ENCODE measurements around the gene TRIM33. TPM values are rescaled to one million over a fixed set of nuclear protein-coding genes. Genes with fewer than 3 reads are reported as not detected.
A peak's percentile ranks its signal among the peaks of the same experiment; 100 is the strongest.

The TRIM33 gene
- total RNA-seq, 2 donors from 2014 or later = 15.7 to 17.9 TPM

GRCh38 chr1:114349891-114350605, 161.0 kb downstream of the TRIM33 start:
- no peaks in the 10 kb centered on the region for H3K27me3 ChIP-seq
- H3K4me1 ChIP-seq = peaks cover 0 to 22% of the 10 kb centered on the region in 2 donors
- no peaks in the 10 kb centered on the region for H3K9me3 ChIP-seq
- TF ChIP-seq, protein P1, sequence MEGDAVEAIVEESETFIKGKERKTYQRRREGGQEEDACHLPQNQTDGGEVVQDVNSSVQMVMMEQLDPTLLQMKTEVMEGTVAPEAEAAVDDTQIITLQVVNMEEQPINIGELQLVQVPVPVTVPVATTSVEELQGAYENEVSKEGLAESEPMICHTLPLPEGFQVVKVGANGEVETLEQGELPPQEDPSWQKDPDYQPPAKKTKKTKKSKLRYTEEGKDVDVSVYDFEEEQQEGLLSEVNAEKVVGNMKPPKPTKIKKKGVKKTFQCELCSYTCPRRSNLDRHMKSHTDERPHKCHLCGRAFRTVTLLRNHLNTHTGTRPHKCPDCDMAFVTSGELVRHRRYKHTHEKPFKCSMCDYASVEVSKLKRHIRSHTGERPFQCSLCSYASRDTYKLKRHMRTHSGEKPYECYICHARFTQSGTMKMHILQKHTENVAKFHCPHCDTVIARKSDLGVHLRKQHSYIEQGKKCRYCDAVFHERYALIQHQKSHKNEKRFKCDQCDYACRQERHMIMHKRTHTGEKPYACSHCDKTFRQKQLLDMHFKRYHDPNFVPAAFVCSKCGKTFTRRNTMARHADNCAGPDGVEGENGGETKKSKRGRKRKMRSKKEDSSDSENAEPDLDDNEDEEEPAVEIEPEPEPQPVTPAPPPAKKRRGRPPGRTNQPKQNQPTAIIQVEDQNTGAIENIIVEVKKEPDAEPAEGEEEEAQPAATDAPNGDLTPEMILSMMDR (IDR thresholded peaks at IDR 0.05) = no peak
- DNase-seq (ENCODE audit: low spot score) = no peak
- no peak overlapping the region for H3K27ac ChIP-seq
- no peaks in the 10 kb centered on the region for H3K36me3 ChIP-seq
- H3K4me3 ChIP-seq = no peak overlapping the region

DNA sequence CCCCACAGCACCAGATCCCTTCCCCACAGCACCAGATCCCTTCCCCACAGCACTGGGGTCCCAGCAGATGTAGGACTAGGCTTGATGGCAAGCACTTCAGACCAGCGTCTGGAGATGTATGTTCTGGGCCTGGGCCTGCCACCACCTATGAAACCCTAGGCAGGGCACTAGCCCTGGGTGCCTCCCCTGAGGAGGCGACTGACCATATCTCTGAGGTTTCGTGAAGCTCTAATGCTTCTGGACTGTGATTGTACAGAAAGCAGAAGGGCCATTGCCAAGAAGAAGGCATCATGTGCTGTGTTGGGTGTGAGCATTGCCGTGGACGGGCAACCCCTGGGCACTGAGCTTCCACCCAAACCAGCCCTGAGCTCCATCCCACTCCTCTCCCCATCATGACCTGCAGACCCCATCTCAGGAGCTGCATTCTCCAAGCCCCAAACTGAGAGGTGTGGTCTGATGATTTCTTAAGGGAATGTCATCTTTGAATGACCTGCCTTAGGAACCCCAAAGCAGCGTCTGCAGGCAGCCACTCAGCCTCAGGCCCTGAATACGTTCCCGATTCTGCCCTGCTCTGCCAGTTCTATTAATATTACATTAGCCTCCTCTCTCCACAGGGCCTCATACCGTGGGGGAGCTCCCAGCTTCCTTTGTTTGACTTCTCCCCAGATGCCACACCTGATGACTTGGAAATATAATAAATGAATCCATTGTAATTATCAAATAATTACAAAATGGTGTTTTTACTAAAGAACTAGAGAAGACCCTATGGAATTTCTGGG, 163.4 kb downstream of the TRIM33 start:
- no peak overlapping the region for H3K27ac ChIP-seq
- no peak overlapping the region for H3K4me3 ChIP-seq
- H3K27me3 ChIP-seq = no peaks in the 10 kb centered on the region
- no peak for DNase-seq (ENCODE audit: low spot score)
- peaks cover 0 to 12% of the 10 kb centered on the region in 2 donors for H3K4me1 ChIP-seq
- no peaks in the 10 kb centered on the region for H3K9me3 ChIP-seq
- no peaks in the 10 kb centered on the region for H3K36me3 ChIP-seq
- TF ChIP-seq, protein P1 (IDR thresholded peaks at IDR 0.05) = no peak

DNA sequence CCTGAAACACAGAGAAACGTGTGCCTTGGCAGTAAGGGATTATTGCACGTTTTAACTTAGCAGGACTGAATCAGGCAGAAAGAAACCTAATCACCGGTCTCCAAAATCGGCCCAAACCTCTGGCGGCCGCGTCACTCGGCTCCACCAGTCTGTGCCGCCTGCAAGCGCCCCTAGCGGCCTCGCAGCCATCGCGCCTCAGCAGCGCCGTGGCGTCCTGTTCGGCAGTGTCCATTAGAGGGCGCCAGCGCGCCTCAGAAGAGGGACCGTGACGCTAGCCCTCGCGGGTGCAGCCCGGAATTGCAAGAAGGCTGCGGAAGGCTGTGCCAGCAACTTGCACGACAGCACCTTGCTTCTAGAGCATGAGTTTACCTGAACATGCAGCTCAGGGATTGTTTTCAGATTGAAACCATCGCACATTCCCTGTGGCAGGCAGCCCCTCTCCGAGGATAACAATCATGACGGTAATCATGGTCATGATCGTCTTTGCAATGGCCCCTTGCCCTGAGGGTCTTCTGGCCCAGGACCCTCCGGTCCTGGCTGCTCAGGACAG, 164.4 kb downstream of the TRIM33 start:
- no peaks in the 10 kb centered on the region for H3K27me3 ChIP-seq
- H3K4me3 ChIP-seq = peak overlapping the region; percentile 40 to 66
- peaks cover 0 to 11% of the 10 kb centered on the region in 2 donors for H3K4me1 ChIP-seq
- H3K27ac ChIP-seq = peak overlapping the region; percentile 71 to 82
- no peaks in the 10 kb centered on the region for H3K9me3 ChIP-seq
- TF ChIP-seq, protein P1 (IDR thresholded peaks at IDR 0.05) = peak; percentile 100
- no peaks in the 10 kb centered on the region for H3K36me3 ChIP-seq
- peak; percentile 95 for DNase-seq (ENCODE audit: low spot score)

GRCh38 chr1:114345930-114346479, 165.0 kb downstream of the TRIM33 start:
- Histone ChIP-seq H3K27ac (peak overlapping the region; percentile 71 to 82), H3K36me3 (no peaks in the 10 kb centered on the region), H3K9me3 (no peaks in the 10 kb centered on the region), H3K4me3 (peak overlapping the region; percentile 40 to 66), H3K27me3 (no peaks in the 10 kb centered on the region), H3K4me1 (peaks cover 0 to 11% of the 10 kb centered on the region in 2 donors)
- TF ChIP-seq, protein P1 (IDR thresholded peaks at IDR 0.05) = no peak
- no peak for DNase-seq (ENCODE audit: low spot score)

DNA sequence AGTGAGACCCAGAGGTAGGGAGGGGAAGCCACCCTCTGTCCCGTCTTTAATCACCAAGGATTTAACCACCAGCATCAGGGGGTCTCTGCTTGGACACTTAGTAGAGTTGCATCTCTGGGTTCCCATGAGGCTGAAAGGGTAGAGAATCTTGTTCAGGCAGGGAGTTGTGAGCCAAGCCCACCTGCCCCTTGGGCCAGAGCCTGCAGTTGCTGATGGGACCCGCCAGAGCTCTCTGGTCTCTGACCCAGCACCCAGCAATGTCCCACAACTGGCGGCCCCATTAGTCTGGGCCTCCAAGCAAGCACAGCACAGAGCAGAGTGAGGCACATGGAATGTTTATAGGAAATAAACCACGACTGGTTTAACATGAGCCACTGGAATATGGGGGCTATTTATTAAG, 166.3 kb downstream of the TRIM33 start:
- H3K9me3 ChIP-seq = no peaks in the 10 kb centered on the region
- H3K4me3 ChIP-seq = no peak overlapping the region
- no peaks in the 10 kb centered on the region for H3K27me3 ChIP-seq
- peaks cover 0 to 11% of the 10 kb centered on the region in 2 donors for H3K4me1 ChIP-seq
- no peak for DNase-seq (ENCODE audit: low spot score)
- no peak overlapping the region for H3K27ac ChIP-seq
- no peaks in the 10 kb centered on the region for H3K36me3 ChIP-seq
- TF ChIP-seq, protein P1 (IDR thresholded peaks at IDR 0.05) = no peak

Other genes with a start within 250 kb of the TRIM33 start
- 10 to 100 TPM; 28.9 to 30.9 TPM for gene BCAS2, start 70.4 kb upstream of the TRIM33 start, total RNA-seq
- gene DENND2C, start 158.8 kb upstream of the TRIM33 start, total RNA-seq = 1 to 10 TPM; 1.2 to 1.8 TPM
- gene AMPD1, start 184.3 kb upstream of the TRIM33 start, total RNA-seq = not detected
- gene NRAS, start 205.6 kb upstream of the TRIM33 start, total RNA-seq = 10 to 100 TPM in 1 of 2 donors, 1 to 10 TPM in 1; 7.3 to 11.9 TPM
- gene CSDE1, start 246.8 kb upstream of the TRIM33 start, total RNA-seq = 1,000 to 10,000 TPM in 1 of 2 donors, 100 to 1,000 TPM in 1; 917 to 1,380 TPM

Data from right atrium auricular region (tissue), 2 donors.